Measurements from ENCODE around the gene CCDC88C.

The CCDC88C gene

DNA sequence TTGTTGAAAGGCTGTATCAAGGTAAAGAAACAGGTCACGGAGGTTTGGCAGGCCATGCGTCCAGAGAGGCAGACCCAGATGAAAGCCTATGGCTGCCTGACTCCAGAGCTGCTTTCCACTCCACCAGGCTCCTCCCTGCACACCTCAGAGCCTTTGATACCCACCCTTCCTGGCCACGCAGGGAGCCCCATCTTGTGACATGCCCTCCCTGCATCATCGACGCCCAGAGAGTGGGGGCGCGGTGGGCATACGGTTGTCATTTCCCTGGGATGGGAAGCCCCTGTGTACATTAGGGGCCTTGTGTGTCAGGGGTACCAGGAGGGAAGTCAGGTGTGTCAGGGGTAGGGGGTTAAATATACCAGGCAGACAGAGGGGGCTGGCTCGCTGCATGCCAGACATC is 142.8 kb downstream of the CCDC88C start:
- TF ChIP-seq, protein P1, sequence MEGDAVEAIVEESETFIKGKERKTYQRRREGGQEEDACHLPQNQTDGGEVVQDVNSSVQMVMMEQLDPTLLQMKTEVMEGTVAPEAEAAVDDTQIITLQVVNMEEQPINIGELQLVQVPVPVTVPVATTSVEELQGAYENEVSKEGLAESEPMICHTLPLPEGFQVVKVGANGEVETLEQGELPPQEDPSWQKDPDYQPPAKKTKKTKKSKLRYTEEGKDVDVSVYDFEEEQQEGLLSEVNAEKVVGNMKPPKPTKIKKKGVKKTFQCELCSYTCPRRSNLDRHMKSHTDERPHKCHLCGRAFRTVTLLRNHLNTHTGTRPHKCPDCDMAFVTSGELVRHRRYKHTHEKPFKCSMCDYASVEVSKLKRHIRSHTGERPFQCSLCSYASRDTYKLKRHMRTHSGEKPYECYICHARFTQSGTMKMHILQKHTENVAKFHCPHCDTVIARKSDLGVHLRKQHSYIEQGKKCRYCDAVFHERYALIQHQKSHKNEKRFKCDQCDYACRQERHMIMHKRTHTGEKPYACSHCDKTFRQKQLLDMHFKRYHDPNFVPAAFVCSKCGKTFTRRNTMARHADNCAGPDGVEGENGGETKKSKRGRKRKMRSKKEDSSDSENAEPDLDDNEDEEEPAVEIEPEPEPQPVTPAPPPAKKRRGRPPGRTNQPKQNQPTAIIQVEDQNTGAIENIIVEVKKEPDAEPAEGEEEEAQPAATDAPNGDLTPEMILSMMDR (IDR thresholded peaks at IDR 0.05; ENCODE audit: borderline replicate concordance, control extremely low read depth, extremely low read depth, insufficient read depth, missing control alignments), result no peak
- in situ Hi-C loops (cut with MboI; ENCODE audit: low sequenced_read_pairs, unreplicated experiment), result no loop called here
- no peak for DNase-seq (ENCODE audit: low spot score)

DNA sequence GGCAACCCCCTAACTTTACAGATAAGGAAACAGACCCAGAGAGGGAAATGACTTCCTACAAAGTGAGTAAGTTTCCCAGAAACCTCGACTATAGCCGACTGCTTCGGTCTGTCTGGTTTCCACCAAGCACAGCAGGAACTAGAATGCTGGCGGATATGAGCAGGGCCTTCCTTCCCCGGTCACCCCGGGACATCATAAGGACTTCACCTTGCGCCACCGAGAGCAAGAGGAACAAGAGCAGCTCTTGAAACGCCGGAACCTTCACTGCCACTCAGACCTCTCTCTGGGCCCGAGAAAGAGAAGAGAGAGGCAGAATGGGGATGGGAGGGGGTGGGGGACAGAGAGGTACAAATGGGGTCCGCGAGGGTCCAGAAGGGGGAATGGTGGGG is 143.7 kb downstream of the CCDC88C start:
- no peak for DNase-seq (ENCODE audit: low spot score)
- TF ChIP-seq, protein P1 (IDR thresholded peaks at IDR 0.05; ENCODE audit: borderline replicate concordance, control extremely low read depth, extremely low read depth, insufficient read depth, missing control alignments), result no peak
- in situ Hi-C loops (cut with MboI; ENCODE audit: low sequenced_read_pairs, unreplicated experiment), result no loop called here

DNA sequence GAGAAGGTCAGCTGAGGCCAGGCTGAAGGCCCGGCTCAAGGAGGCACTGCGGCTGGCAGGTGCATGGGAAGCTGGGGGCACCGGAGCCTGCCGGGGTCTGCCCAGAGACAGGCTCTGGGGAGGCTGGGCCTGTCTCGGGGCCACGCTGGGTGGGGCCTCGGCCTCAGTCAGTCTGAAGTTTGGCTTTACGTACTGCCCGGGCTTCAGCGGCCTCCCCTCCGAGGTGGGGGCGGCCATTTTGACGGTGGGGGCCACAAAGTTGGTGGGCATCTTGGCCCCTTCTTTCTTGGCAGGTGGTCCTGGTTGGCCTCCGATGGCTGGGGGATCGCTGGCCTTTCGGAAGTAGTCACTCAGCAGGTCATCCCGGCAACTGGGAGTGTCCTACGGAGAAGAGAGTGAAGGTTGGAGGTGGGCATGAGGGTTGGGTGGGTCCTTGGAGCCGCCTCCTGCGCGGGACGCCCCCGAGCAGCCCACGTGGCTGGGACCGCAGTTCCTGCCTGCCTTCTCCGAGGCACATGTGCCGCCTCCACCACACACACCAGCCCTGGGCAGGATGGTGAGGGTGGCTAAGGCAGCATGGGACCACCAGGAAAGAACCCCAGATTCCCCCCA is 144.2 kb downstream of the CCDC88C start:
- TF ChIP-seq, protein P1 (IDR thresholded peaks at IDR 0.05; ENCODE audit: borderline replicate concordance, control extremely low read depth, extremely low read depth, insufficient read depth, missing control alignments), result no peak
- in situ Hi-C loops (cut with MboI; ENCODE audit: low sequenced_read_pairs, unreplicated experiment), result no loop called here
- DNase-seq (ENCODE audit: low spot score), result no peak

DNA sequence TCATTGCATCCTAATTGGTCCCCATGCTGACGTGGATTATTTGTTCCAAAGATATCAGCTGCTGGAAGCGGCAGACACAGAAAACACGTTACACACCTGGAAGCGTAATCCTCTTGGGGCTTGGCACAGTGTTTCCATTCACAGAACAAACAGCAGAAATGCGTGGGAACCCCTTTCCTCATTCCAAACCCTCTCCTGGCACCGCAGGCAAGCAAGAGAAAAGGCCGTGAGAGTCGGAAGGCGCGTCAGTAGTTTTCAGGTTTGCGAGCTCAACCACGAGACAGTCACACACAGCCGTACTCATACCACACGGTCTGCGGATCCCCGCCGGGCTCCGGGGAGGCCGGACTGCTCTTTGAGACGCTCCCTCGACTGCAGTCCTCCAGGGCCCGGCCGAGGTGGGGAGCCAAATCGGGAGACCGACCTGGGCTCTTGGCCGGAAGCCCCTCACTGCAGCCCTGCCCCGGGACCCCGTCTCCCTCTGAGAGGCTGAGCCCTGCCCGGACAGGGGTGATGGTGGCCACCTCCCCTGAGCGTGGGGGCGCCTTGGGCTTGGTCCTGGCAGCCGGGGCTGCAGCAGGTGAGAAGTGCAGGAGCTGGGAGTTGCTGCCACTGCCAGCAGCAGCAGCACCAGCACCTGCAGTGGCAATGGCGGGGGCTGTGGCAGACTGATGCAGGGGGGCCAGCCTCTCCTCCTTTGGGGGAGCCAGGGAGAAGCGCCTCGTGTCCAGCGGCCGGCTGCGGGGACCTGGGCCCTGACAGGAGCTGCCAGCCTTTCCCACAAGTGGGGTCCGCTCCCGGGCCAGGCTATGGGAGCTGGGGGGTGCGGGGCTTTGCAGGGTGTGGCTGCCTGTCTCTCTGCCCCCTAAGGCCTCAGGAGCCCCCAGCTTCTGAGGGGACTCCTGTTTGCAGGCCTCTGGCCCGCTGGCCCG is 145.0 kb downstream of the CCDC88C start:
- no peak for DNase-seq (ENCODE audit: low spot score)
- in situ Hi-C loops (cut with MboI; ENCODE audit: low sequenced_read_pairs, unreplicated experiment), result no loop called here
- TF ChIP-seq, protein P1 (IDR thresholded peaks at IDR 0.05; ENCODE audit: borderline replicate concordance, control extremely low read depth, extremely low read depth, insufficient read depth, missing control alignments), result no peak

- no peak for DNase-seq (ENCODE audit: low spot score)
- TF ChIP-seq, protein P1 (IDR thresholded peaks at IDR 0.05; ENCODE audit: borderline replicate concordance, control extremely low read depth, extremely low read depth, insufficient read depth, missing control alignments), result no peak
- in situ Hi-C loops (cut with MboI; ENCODE audit: low sequenced_read_pairs, unreplicated experiment), result no loop called here
Observed at GRCh38 chr14:91271639-91272038, 146.0 kb downstream of the CCDC88C start.

- TF ChIP-seq, protein P1 (IDR thresholded peaks at IDR 0.05; ENCODE audit: borderline replicate concordance, control extremely low read depth, extremely low read depth, insufficient read depth, missing control alignments), result no peak
- DNase-seq (ENCODE audit: low spot score), result no peak
- in situ Hi-C loops (cut with MboI; ENCODE audit: low sequenced_read_pairs, unreplicated experiment), result no loop called here
Observed at GRCh38 chr14:91270619-91271018, 147.0 kb downstream of the CCDC88C start.

All from GM13976 (cell line).